HL-60 (cell line): ENCODE results near the gene SERPINB1.

Source experiments
- GABPA ChIP-seq: IDR thresholded peaks from 2 replicates; pipeline ENCODE4 v1.6.1; 2012; ENCODE audit warnings: low read depth
- TF ChIP-seq, protein P1 (sequence below): IDR thresholded peaks from one replicate; pipeline ENCODE4 v1.5.1; 2011; ENCODE audit warnings: low read length, control low read depth, inconsistent platforms; ENCODE audit not compliant: insufficient read depth

- TF ChIP-seq, protein P1, sequence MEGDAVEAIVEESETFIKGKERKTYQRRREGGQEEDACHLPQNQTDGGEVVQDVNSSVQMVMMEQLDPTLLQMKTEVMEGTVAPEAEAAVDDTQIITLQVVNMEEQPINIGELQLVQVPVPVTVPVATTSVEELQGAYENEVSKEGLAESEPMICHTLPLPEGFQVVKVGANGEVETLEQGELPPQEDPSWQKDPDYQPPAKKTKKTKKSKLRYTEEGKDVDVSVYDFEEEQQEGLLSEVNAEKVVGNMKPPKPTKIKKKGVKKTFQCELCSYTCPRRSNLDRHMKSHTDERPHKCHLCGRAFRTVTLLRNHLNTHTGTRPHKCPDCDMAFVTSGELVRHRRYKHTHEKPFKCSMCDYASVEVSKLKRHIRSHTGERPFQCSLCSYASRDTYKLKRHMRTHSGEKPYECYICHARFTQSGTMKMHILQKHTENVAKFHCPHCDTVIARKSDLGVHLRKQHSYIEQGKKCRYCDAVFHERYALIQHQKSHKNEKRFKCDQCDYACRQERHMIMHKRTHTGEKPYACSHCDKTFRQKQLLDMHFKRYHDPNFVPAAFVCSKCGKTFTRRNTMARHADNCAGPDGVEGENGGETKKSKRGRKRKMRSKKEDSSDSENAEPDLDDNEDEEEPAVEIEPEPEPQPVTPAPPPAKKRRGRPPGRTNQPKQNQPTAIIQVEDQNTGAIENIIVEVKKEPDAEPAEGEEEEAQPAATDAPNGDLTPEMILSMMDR, result no peak
- TF ChIP-seq GABPA, result no peak
These were observed 21.2 kb downstream of the SERPINB1 start for GRCh38 chr6:2820415-2820814.
